CMK (cell line): ENCODE measurements around the gene APOBEC2.

Source experiments
- DNase-seq: peaks from one replicate; pipeline ENCODE4 v3.0.0-alpha.2; 2010; ENCODE audit warnings: low read depth

The APOBEC2 gene

GRCh38 chr6:41037107-41037900, 15.7 kb upstream of the APOBEC2 start:
- DNase-seq = no peak

- DNase-seq = no peak
These were observed 14.8 kb upstream of the APOBEC2 start for GRCh38 chr6:41038205-41038604.

- no peak for DNase-seq
These were observed 13.7 kb upstream of the APOBEC2 start, which contains the start of gene UNC5CL for GRCh38 chr6:41039060-41039998. TSS of gene UNC5CL (minus strand) at chr6:41039221. CDS start at chr6:41035074, 4,147 bp downstream.

GRCh38 chr6:41040101-41040939, 12.7 kb upstream of the APOBEC2 start:
- DNase-seq = no peak

GRCh38 chr6:41040940-41041536, 12.0 kb upstream of the APOBEC2 start:
- no peak for DNase-seq

GRCh38 chr6:41042226-41043055, 10.6 kb upstream of the APOBEC2 start, which contains the start of gene TSPO2:
TSS of gene TSPO2 (plus strand) at chr6:41042467. CDS start at chr6:41042986, 519 bp downstream.
- no peak for DNase-seq

- DNase-seq = no peak
These were observed 9.9 kb upstream of the APOBEC2 start for GRCh38 chr6:41043151-41043550.

- no peak for DNase-seq
These were observed 7.3 kb upstream of the APOBEC2 start for GRCh38 chr6:41045664-41046063.

GRCh38 chr6:41046084-41046483, 6.9 kb upstream of the APOBEC2 start:
- DNase-seq = no peak

- DNase-seq = no peak
These were observed 5.7 kb upstream of the APOBEC2 start for GRCh38 chr6:41047306-41047705.

- DNase-seq = no peak
These were observed 5.0 kb upstream of the APOBEC2 start for GRCh38 chr6:41047745-41048732.

- no peak for DNase-seq
These were observed 3.5 kb upstream of the APOBEC2 start for GRCh38 chr6:41049521-41049920.

- no peak for DNase-seq
These were observed 3.0 kb upstream of the APOBEC2 start for GRCh38 chr6:41049955-41050354.

- DNase-seq = no peak
These were observed 2.5 kb upstream of the APOBEC2 start for GRCh38 chr6:41050536-41050935.

GRCh38 chr6:41051873-41052272, 1.1 kb upstream of the APOBEC2 start:
- DNase-seq = no peak

- DNase-seq = no peak
These were observed 1.5 kb downstream of the APOBEC2 start for GRCh38 chr6:41054511-41054910.

- DNase-seq = no peak
These were observed 2.1 kb downstream of the APOBEC2 start for GRCh38 chr6:41055149-41055548.

- no peak for DNase-seq
These were observed 3.9 kb downstream of the APOBEC2 start for GRCh38 chr6:41056768-41057490.

GRCh38 chr6:41058783-41059181, 5.8 kb downstream of the APOBEC2 start:
- no peak for DNase-seq
